HG02973 (cell line): ENCODE results near the gene PPP1R18.
"Not testable (repeated sequence)": the region's sequence is repeated elsewhere in the genome, so short reads cannot be mapped to it uniquely, and the experiment has no call there.

ENCODE experiments used
- ATAC-seq: cut with Tn5 transposase; IDR thresholded peaks from one replicate; pipeline ENCODE4 v1.9.1; 2021; ENCODE audit warnings: moderate library complexity; ENCODE audit not compliant: unreplicated experiment

The PPP1R18 gene, protein sequence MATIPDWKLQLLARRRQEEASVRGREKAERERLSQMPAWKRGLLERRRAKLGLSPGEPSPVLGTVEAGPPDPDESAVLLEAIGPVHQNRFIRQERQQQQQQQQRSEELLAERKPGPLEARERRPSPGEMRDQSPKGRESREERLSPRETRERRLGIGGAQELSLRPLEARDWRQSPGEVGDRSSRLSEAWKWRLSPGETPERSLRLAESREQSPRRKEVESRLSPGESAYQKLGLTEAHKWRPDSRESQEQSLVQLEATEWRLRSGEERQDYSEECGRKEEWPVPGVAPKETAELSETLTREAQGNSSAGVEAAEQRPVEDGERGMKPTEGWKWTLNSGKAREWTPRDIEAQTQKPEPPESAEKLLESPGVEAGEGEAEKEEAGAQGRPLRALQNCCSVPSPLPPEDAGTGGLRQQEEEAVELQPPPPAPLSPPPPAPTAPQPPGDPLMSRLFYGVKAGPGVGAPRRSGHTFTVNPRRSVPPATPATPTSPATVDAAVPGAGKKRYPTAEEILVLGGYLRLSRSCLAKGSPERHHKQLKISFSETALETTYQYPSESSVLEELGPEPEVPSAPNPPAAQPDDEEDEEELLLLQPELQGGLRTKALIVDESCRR

GRCh38 chr6:30686009-30686907 lies at the start of gene PPP1R18:
Gene PPP1R18, minus strand, starts transcription at chr6:30686645. Its CDS starts 627 bp downstream, at chr6:30686018.
- no peak for ATAC-seq

- no peak for ATAC-seq
These were observed 49.3 kb upstream of the PPP1R18 start for GRCh38 chr6:30735668-30736314.

- ATAC-seq = no peak
These were observed 45.9 kb upstream of the PPP1R18 start for GRCh38 chr6:30732237-30732943.

- no peak for ATAC-seq
These were observed 44.4 kb upstream of the PPP1R18 start for GRCh38 chr6:30730601-30731435.

DNA sequence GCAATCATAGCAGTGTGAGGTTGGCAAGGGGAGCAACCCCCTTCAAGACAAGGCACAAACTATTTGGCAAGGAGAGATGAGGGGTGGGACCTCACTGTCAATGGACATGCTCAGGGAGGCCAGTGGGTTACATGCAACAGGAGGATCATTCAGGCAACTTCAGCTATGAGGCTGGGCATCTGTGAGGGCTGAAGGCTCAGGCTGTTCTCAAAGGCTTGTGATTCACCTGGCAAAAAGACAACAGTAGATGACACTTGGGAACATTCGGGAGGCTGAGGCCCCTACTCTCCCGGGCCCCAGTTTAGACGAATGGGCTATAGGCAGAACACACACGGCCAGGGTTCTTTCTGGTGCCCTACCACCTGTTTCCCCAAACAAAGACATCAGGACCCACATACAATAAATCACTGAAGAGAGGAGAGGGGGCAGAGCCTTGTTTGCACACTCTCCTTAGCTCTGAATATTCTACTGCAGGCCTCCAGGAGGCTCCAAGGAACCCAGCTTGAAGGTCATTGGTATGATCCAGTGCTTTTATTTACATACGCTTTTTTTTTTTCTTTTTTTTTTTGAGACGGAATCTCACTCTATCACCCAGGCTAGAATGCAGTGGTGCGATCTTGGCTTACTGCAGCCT lies 41.6 kb upstream of the PPP1R18 start:
- ATAC-seq = no peak

GRCh38 chr6:30726506-30727413 lies 40.3 kb upstream of the PPP1R18 start:
- ATAC-seq = no peak

GRCh38 chr6:30725713-30726505 lies 39.5 kb upstream of the PPP1R18 start:
- ATAC-seq = no peak

DNA sequence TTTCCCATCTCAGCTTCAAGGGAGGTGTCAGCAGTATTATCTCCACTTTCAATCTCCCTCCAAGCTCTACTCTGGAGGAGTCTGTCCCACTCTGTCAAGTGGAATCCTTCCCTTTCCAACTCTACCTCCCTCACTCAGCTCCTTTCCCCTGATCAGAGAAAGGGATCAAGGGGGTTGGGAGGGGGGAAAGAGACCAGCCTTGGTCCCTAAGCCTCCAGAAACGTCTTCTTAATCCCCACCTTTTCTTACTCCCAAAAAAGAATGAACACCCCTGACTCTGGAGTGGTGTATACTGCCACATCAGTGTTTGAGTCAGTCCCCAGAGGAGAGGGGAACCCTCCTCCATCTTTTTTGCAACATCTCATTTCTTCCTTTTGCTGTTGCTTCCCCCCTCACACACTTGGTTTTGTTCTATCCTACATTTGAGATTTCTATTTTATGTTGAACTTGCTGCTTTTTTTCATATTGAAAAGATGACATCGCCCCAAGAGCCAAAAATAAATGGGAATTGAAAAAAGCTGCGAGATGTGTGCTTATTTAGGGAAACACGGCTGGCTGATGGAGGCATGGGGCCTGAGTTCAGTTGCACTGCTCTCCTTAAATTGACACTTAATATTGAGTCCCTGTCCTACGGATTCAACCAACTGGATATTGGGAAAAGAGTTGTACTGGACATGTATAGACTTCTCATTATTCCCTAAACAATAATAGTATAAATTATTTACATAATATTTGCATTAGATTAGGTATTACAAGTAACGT lies 38.6 kb upstream of the PPP1R18 start:
- ATAC-seq = no peak

DNA sequence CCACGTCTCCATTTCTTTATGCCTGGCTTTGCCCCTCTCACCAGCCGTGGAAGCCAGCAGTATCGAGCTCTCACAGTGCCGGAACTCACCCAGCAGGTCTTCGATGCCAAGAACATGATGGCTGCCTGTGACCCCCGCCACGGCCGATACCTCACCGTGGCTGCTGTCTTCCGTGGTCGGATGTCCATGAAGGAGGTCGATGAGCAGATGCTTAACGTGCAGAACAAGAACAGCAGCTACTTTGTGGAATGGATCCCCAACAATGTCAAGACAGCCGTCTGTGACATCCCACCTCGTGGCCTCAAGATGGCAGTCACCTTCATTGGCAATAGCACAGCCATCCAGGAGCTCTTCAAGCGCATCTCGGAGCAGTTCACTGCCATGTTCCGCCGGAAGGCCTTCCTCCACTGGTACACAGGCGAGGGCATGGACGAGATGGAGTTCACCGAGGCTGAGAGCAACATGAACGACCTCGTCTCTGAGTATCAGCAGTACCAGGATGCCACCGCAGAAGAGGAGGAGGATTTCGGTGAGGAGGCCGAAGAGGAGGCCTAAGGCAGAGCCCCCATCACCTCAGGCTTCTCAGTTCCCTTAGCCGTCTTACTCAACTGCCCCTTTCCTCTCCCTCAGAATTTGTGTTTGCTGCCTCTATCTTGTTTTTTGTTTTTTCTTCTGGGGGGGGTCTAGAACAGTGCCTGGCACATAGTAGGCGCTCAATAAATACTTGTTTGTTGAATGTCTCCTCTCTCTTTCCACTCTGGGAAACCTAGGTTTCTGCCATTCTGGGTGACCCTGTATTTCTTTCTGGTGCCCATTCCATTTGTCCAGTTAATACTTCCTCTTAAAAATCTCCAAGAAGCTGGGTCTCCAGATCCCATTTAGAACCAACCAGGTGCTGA lies 37.6 kb upstream of the PPP1R18 start:
- not testable (repeated sequence) for ATAC-seq

DNA sequence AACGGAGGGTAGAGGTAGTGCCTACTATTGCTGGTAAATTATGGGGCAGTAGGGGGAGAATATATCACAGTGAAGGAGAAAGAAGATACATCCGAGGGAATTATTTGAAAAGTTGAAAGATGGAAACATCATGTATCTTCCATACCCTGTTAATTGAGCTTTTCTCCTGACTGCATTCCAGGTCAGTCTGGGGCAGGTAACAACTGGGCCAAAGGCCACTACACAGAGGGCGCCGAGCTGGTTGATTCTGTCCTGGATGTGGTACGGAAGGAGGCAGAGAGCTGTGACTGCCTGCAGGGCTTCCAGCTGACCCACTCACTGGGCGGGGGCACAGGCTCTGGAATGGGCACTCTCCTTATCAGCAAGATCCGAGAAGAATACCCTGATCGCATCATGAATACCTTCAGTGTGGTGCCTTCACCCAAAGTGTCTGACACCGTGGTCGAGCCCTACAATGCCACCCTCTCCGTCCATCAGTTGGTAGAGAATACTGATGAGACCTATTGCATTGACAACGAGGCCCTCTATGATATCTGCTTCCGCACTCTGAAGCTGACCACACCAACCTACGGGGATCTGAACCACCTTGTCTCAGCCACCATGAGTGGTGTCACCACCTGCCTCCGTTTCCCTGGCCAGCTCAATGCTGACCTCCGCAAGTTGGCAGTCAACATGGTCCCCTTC lies 36.9 kb upstream of the PPP1R18 start:
- not testable (repeated sequence) for ATAC-seq

DNA sequence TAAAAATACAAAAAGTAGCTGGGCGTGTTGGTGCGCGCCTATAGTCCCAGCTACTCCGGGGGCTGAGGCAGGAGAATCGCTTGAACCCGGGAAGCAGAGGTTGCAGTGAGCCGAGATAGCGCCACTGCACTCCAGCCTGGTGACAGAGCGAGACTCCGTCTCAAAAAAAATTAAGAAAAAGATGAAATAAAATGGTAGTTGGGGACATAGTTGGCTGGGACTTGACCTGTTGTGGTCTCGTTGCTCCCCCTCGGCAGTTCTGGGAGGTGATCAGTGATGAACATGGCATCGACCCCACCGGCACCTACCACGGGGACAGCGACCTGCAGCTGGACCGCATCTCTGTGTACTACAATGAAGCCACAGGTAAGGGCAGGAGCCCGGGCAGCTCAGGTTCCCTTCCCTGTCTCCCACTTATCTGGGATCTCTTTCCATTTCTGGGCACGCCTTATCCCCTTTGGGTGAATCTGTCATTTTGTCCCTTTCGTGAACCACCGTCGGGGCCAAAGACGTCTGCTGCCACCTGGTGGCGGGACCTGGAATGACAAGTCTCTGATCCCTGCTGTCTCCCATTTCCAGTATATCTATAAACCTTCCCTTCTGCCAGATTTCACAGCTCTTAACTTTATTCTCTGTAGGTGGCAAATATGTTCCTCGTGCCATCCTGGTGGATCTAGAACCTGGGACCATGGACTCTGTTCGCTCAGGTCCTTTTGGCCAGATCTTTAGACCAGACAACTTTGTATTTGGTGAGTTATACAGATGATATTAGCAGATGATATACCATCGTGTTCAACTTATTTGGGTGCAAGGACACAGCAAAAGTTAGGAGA lies 36.1 kb upstream of the PPP1R18 start:
- no peak for ATAC-seq

DNA sequence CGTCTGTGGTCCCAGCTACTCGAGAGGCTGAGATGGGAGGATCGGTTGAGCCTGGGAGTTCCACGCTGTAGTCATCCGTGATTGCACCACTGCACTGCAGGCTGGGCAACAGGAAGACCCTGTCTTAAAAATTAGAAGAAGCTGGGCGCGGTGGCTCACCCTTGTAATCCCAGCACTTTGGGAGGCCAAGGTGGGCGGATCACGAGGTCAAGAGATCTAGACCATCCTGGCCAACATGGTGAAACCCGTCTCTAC lies 35.5 kb upstream of the PPP1R18 start:
- not testable (repeated sequence) for ATAC-seq

- ATAC-seq = no peak
These were observed 35.0 kb upstream of the PPP1R18 start for GRCh38 chr6:30721198-30722024.
